ENCODE measurements around the gene TNNT2. TPM values are rescaled to one million over a fixed set of nuclear protein-coding genes. Genes with fewer than 3 reads are reported as not detected.

The TNNT2 gene
- total and polyA plus RNA-seq, 2 of the 13 experiments (the other 11 are each of a cell fraction or from before 2014, with no cell fraction given) = 0.20 to 0.63 TPM

GRCh38 chr1:201396861-201397464, 19.5 kb upstream of the TNNT2 start (continued):
- TF ChIP-seq RARA (CRISPR knock-in tag; IDR thresholded peaks at IDR 0.05) (peak; percentile 47), MTF2 (CRISPR knock-in tag; IDR thresholded peaks at IDR 0.05; ENCODE audit: borderline replicate concordance) (no peak), ZNF501 (CRISPR knock-in tag; IDR thresholded peaks at IDR 0.05) (peak; percentile 50; the same call in 1 of the 2 replicates), JUNB (CRISPR knock-in tag; IDR thresholded peaks at IDR 0.05; ENCODE audit: borderline replicate concordance) (no peak), NFYC (CRISPR knock-in tag; IDR thresholded peaks at IDR 0.05) (no peak; the same call in 1 of the 2 replicates), NFE2 (CRISPR knock-in tag; IDR thresholded peaks at IDR 0.05) (no peak), NFYB (CRISPR knock-in tag; IDR thresholded peaks at IDR 0.05) (0 out of 2 replicates have a peak, but pooled peaks have one; percentile 15), NFIC (IDR thresholded peaks at IDR 0.05; ENCODE audit: low read length) (no peak), MTA1 (CRISPR knock-in tag; IDR thresholded peaks at IDR 0.05; ENCODE audit: borderline replicate concordance) (peak; percentile 79), HNF4A (CRISPR knock-in tag; IDR thresholded peaks at IDR 0.05) (peak; percentile 45; the same call in 1 of the 2 replicates), HNRNPL (IDR thresholded peaks at IDR 0.05; ENCODE audit: low read depth, low read length) (peak; percentile 94), ZNF276 (CRISPR knock-in tag; IDR thresholded peaks at IDR 0.05; ENCODE audit: low read depth) (no peak), GTF3A (CRISPR knock-in tag; conservative IDR thresholded peaks at IDR 0.05) (no peak), HIC2 (CRISPR knock-in tag; IDR thresholded peaks at IDR 0.05; ENCODE audit: low read depth) (peak; percentile 92), DMAP1 (CRISPR knock-in tag; IDR thresholded peaks at IDR 0.05) (peak; percentile 34), ZBTB44 (CRISPR knock-in tag; IDR thresholded peaks at IDR 0.05) (no peak), RAD21 (CRISPR knock-in tag; IDR thresholded peaks at IDR 0.05) (peak; percentile 18; the same call in 1 of the 2 replicates), KAT7 (CRISPR knock-in tag; IDR thresholded peaks at IDR 0.05; ENCODE audit: borderline replicate concordance) (peak; percentile 78; the same call in 1 of the 2 replicates), AGO2 (optimal IDR thresholded peaks at IDR 0.05; ENCODE audit: low read depth, low read length) (peak; percentile 76), ZMYM2 (CRISPR knock-in tag; IDR thresholded peaks at IDR 0.05) (peak; percentile 19; the same call in 1 of the 2 replicates), ZNF136 (CRISPR knock-in tag; IDR thresholded peaks at IDR 0.05; ENCODE audit: low read depth) (no peak), ZNF225 (CRISPR knock-in tag; IDR thresholded peaks at IDR 0.05) (0 out of 2 replicates have a peak, but pooled peaks have one; percentile 48), ZNF629 (CRISPR knock-in tag; conservative IDR thresholded peaks at IDR 0.05) (no peak), WIZ (CRISPR knock-in tag; IDR thresholded peaks at IDR 0.05) (no peak), GLI4 (CRISPR knock-in tag; IDR thresholded peaks at IDR 0.05; ENCODE audit: borderline replicate concordance) (no peak)
- TF ChIP-seq, protein P1, sequence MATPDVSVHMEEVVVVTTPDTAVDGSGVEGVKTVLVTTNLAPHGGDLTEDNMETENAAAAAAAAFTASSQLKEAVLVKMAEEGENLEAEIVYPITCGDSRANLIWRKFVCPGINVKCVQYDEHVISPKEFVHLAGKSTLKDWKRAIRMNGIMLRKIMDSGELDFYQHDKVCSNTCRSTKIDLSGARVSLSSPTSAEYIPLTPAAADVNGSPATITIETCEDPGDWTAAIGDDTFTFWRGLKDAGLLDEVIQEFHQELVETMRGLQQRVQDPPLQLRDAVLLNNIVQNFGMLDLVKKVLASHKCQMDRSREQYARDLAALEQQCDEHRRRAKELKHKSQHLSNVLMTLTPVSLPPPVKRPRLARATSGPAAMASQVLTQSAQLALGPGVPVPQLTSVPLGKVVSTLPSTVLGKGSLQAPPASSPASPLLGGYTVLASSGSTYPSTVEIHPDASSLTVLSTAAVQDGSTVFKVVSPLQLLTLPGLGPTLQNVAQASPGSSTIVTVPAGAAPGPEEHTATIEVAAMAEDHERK (CRISPR knock-in tag; IDR thresholded peaks at IDR 0.05; ENCODE audit: low read depth) = no peak
